Hepatocyte (in vitro differentiated cells): ENCODE data around the gene LST1.

Experiments
- EZH2 ChIP-seq: fragments of 200-600 bp; sonication (generic); IDR thresholded peaks from 2 replicates; pipeline ENCODE4 v1.6.1; 2016; ENCODE audit warnings: antibody characterized with exemption, mild to moderate bottlenecking, borderline replicate concordance
- EZH2phosphoT487 ChIP-seq: fragments of 200-600 bp; sonication (generic); IDR thresholded peaks from one replicate; pipeline ENCODE4 v1.6.1; 2018; ENCODE audit warnings: antibody characterized with exemption, mild to moderate bottlenecking, low read depth, moderate library complexity; ENCODE audit not compliant: unreplicated experiment, severe bottlenecking
- TF ChIP-seq, protein P1 (sequence below): fragments of 200-600 bp; sonication (generic); IDR thresholded peaks from 2 replicates; pipeline ENCODE4 v1.5.1; 2016; ENCODE audit warnings: antibody characterized with exemption, mild to moderate bottlenecking; ENCODE audit not compliant: poor library complexity

DNA sequence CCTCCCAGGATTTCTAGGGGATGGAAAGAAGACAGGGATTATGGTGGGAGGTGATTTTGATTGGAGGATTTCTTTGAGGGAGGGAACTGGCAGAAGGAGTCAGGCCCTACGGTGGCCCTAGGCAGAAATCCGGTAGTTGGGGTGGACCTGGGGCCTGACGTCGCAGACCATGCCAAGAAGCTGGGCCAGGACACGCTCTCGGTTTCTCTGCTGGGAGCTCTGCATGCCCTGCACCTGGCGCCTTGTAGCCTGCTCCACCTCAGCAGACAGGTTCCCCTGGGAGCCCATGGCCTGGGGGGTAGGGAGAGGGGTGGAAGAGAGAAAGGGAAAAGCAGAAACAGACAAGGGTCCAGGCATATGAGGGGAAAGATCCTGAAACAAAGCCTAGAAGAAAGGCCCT lies 40.8 kb upstream of the LST1 start:
- TF ChIP-seq, protein P1, sequence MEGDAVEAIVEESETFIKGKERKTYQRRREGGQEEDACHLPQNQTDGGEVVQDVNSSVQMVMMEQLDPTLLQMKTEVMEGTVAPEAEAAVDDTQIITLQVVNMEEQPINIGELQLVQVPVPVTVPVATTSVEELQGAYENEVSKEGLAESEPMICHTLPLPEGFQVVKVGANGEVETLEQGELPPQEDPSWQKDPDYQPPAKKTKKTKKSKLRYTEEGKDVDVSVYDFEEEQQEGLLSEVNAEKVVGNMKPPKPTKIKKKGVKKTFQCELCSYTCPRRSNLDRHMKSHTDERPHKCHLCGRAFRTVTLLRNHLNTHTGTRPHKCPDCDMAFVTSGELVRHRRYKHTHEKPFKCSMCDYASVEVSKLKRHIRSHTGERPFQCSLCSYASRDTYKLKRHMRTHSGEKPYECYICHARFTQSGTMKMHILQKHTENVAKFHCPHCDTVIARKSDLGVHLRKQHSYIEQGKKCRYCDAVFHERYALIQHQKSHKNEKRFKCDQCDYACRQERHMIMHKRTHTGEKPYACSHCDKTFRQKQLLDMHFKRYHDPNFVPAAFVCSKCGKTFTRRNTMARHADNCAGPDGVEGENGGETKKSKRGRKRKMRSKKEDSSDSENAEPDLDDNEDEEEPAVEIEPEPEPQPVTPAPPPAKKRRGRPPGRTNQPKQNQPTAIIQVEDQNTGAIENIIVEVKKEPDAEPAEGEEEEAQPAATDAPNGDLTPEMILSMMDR = no peak
- TF ChIP-seq EZH2 (no peak), EZH2phosphoT487 (no peak)
